DMS 273 (cell line): ENCODE data around the gene ORC3.
A peak's percentile ranks its signal among the peaks of the same experiment; 100 is the strongest.
"Not testable (repeated sequence)": the region's sequence is repeated elsewhere in the genome, so short reads cannot be mapped to it uniquely, and the experiment has no call there.

Source experiments
- DNase-seq: peaks from one replicate; lab custom pipeline; 2025; ENCODE audit not compliant: unreplicated experiment; lab: John Stamatoyannopoulos, UW

ORC3 gene

DNA sequence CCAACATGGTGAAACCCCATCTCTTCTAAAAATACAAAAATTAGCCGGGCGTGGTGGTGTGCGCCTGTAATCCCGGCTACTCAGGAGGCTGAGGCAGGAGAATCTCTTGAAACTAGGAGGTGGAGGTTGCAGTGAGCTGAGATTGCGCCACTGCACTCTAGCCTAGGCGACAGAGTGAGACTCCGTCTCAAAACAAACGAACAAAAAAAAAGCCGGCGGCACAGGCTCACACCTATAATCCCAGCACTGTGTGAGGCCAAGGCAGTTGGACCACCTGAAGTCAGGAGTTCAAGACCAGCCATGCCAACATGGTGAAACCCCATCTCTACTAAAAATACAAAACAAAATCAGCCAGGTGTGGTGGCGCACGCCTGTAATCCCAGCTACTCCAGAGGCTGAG is 106.9 kb downstream of the ORC3 start:
- not testable (repeated sequence) for DNase-seq

DNA sequence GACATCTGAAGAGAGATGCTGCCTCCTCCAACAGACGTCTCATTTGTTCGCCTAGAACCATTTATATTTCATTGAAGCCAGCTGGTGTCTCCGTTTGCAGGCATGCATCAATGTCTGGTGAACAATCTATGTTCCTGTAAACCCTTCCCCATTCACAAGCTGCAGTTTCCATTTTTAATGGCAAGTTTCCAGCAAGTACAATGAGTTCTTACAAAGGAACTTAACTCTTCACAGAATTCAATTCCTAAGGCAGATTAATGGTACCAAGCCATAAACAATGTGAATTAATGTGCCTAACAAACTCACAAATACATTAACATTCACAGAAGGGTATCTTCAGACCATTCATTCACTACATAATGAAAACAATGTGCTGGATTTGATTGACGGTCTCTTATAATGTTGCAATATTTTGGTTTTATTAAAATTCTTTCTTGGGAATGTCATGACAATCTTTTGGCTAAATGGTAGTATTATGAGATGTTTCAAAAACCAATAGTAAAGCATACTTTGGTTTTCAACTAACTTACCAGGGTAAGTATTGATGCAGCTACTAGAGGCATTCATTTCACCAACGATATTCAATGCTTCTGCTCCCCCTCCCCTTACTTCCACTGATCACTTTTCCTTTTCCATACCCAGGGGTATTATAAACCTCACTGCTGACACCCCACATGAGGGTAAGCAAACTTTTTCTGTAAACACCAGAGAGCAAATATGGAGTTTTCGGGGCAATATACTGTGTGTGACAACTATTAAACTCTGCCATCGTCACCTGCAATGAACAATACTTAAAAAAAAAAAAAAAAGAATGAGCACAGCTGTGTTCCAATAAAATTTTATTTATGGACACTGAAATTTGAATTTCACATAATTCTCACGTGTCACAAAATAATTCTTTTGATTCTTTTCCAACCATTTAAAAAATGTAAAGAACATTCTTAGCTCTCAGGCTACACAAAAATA is 107.9 kb downstream of the ORC3 start:
- DNase-seq: peak; percentile 70

DNA sequence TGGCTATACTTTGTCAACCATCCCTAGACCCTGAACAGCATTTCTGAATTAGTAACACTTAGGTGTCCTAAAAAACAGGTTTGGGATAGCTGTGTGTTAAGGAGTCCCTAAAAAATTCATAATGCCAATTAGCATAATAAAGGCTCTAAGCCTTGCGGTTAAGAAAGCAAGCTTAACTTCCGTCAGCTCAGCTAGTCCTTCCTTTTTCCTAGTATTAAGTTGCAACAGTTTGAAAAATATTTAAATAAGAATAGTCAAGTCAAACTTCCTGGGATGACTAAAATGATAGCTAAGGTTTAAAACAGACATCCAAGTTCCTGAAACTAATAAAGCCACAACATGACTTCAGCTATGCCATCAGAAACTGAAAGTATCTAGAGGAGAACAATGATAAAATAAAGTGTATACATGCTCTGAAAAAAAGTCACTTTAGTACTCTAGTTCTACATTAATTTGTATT is 108.6 kb downstream of the ORC3 start:
- no peak for DNase-seq

DNA sequence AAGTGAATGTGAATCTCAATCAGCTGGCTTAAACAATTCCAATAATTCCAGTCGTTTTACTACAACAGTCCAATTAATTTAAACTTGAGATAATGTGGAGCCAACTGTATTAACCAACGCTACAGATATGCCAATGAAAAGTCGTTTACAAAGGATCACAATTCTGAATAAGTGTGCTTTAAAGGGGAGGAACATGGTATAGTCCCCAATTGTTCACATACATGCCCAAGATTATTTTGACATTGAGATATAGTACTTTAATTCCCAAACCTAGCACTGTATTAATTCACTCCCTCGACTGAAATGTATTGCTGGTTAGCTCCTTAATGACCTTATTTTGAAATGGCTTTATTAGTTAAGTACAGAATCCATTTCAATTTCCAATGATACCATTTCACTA is 109.6 kb downstream of the ORC3 start:
- DNase-seq: no peak

DNA sequence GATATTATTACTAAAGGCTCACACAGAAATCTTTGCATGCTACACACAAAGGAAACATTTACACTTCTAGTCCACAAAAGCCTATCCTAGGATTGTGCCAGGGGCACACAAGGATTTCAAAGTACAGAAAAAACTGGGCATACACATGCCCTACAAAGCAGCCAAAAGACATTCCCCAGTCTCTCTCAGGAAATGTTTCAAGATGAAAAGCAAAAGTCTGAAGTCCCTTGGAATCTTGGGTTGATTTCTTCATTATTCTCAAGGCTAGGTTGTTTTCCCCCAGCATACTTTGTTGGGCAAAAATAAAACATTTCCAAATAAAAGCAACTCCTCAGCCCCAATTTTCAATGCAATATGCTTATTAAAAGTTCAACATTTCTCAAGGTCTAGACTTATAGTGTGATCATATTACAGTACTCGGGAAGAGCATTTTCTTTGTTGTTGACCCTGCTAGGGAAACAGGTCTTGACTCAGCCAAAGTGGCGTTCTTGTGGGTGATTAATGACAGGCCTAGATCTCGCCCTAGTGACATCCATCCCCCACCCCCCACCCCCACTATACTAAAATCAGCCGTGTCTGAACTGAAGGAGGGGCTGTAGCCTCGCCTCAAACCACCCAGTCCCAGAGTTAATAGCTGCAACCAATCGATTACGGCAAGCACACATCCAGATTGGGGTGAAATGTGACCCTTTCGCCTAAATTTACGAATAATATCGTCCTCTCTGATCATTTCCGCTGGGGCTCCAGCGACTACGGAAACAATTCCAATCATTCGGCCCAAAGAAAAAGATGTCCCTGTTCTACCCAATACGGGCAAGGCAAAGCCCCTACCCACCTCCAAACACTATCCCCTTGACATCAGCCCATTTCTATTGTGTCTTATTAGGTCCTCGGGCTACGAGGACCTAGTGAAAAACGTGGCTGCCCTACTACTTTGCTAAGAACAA is 110.7 kb downstream of the ORC3 start:
- peak; percentile 69 for DNase-seq

DNA sequence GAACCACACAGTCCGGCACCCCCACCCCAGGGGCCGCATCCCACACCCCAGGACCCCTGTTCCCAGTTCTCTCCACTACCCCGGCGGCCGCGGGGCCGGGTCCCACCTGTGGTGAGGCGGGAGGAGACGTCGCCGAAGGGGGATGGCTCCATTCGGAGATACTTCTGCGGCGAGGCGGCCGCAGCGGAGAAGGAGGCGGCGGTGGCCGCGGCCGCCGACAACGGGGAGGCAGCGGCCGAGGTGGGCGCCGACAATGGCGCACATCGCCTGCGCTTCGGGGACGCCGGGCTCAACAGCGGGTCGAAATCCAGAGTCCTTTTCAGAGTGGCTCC is 111.4 kb downstream of the ORC3 start:
- no peak for DNase-seq

DNA sequence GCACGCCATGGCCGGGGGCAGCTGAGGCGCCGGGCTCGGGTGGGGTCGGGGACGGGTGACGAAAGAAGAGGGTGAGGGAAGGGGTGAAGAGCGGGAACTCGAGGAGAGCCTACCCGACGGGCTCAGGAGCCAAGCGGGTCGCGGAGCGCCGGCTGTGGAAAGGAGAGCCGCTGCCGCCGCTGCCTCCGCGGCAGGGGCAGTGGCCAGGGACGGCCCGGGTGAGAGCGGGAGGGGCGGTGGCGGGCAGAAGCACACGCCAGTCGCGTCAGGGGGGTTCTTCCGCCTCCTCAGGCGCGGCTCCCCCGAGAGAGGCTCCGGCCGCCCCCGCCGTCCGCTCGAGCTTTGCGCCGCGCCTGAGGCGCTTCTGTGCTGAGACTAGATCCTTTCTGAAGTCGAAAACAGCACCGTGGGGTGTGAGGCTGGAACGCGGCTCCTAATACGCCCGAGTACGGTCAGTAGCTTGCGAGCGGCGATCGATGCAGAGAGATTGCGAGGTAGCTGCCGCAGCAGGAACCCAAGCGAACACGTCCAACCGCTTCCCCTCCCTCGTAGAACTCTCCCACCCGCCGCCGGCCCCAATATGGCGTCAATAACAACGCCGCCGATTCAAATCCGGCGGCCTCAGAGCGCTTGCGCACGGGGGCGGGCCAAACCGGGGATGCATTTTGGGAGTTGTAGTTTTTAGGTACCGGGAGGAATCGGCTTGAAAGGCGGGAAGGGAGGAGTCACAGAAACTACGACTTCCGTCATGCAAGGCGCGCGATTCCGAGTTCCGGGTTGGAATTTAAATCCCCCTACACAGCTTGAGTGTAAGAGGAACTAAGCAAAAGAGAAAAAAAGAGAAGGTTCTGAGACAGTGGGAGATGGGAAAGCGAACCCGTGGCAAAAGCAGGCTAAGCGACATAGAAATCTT is 112.0 kb downstream of the ORC3 start, which contains the start of gene AKIRIN2:
Gene AKIRIN2 (minus strand): TSS at position 558 of the 913 bp plus-strand sequence. CDS start 549 bp downstream, at position 9.
- DNase-seq: peak; percentile 99

DNA sequence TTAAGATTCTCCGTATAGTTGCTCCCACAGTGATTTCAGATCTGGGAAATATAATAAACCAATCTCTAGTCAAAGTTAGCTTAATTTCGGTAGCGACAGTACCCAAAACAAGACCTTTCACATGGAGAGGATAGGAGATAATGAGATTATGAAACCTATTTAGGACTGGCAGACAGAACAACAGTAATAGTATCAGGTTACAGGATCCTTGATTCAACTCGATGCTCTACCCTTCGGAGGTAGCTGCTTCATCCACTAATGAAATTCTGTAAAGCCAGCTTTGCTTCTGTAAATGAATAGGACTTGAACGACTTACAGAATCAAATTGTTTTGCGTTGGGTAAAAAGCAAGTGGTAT is 112.6 kb downstream of the ORC3 start:
- peak; percentile 65 for DNase-seq

DNA sequence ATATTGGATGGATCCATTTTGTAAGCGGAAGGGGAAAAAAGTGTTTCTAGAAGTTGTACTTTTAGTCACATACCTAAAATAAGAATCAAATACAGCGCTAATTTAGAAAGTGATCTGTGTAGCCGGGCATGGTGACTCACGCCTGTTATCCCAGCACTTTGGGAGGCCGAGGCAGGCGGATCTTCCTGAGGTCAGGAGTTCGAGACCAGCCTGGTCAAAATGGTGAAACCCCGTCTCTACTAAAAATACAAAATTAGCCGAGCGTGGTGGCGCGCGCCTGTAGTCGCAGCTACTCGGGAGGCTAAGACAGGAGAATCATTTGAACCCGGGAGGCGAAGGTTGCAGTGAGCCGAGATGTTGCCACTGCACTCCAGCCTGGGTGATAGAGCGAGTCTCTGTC is 113.1 kb downstream of the ORC3 start:
- not testable (repeated sequence) for DNase-seq

DNA sequence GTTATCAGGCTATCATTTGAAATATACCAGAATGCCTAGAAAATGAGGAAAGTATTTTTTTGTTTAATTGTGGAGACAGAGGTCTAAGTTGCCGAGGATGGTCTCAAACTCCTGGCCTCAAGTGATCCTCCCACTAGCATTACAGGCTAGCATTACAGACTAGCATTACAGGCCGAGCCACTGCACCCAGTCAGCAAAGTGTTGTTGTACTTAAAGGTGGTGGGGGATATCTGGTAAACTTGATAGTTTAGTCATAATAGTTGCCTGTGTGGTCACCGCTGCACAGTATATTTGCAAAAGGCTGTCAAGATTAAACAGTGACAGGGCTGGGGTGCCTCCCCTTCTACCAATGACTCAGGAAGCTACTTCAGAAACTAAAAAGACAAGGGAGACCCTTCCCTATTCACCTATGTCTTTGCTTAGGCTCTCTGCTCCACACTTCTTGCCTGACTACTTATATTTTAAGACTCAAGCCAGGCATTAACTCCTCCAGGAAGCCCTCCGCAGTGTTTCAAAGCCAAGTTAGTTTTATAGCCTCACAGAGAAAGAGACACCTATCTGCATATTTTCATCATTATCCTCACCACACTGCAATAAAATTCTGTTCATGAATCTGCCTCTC is 115.2 kb downstream of the ORC3 start:
- DNase-seq: no peak

DNA sequence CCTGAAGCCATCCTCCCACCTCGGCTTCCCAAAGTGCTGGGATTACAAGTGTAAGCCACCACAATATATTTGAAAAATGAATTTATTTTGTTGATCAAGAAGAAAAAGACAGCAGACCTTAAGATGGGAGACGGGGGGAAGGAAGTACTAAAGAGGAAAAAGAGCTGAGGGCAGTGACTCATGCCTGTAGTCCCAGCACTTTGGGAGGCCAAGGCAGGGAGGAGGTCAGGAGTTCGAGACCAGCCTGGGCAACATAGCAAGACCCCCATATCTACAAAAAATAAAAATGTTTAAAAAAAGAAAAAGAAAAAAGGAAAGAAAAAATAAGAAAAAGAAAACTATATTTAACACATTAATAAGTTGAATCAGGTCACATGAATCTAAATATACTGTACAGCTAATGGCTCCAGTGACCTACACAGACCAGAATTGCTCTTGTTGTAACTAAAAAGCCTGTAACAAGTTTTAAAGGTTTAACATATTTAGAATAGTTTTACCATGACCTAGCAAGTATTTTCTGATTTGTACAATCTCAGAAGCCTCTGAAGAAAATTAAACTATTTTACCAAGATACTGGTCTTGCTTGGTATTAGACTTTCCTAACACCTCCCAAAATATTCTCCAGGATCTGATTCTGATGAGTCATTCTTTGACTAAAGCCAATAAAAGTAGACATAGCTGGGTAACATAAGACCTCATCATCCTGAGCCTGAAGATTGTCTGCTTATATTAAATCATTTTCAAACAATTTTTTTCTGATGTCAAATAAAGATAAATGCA is 116.4 kb downstream of the ORC3 start:
- DNase-seq: no peak

DNA sequence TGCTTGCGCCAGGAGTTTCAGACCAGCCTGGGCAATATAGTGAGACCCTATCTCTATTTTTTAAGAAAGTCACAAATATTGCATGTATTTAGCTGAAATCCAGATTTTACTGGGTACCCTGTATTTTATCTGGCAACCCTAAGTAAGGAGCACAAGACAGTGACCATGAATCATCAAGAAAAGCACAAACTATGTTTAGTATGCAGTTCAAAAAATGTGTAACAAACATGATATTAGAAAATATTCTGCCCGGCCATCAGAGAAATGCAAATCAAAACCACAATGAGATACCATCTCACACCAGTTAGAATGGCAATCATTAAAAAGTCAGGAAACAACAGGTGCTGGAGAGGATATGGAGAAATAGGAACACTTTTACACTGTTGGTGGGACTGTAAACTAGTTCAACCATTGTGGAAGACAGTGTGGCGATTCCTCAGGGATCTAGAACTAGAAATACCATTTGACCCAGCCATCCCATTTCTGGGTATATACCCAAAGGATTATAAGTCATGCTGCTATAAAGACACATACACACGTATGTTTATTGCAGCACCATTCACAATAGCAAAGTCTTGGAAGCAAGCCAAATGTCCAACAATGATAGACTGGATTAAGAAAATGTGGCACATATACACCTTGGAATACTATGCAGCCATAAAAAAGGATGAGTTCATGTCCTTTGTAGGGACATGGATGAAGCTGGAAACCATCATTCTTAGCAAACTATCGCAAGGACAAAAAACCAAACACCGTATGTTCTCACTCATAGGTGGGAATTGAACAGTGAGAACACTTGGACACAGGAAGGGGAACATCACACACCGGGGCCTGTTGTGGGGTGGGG is 118.9 kb downstream of the ORC3 start:
- not testable (repeated sequence) for DNase-seq

DNA sequence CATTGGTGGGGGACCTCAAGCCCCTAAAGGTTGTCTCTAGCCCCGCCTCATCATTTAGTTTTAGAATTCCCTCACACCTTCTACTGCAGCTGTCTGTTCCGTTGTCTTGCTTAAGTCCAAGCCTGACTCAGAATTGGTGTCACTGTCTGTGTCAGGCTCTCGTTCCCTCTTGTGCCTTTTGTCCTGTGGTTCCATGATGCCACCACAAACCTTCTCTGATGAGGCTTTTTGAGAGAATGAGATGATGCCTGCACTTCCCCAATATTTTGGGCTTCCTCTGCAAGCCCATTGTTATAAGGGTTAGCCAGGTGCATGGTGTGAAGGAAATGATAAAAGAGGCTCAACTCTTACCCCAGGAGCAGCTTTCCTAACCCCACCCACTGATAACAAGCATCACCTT is 120.2 kb downstream of the ORC3 start:
- no peak for DNase-seq

DNA sequence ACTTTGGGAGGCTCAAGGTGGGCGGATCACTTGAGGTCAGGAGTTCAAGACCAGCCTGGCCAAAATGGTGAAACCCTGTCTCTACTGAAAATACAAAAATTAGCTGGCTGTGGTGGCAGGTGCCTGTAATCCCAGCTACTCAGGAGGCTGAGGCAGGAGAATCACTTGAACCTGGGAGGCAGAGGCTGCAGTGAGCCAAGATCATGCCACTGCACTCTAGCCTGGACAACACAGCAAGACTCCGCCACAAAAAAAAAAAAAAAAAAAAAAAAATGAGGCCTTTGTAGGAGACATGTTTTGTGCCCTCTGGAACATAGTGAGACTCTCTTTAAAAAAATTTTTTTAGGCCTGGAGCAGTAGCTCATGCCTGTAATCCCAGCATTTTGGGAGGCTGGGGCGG is 122.8 kb downstream of the ORC3 start:
- DNase-seq: not testable (repeated sequence)

DNA sequence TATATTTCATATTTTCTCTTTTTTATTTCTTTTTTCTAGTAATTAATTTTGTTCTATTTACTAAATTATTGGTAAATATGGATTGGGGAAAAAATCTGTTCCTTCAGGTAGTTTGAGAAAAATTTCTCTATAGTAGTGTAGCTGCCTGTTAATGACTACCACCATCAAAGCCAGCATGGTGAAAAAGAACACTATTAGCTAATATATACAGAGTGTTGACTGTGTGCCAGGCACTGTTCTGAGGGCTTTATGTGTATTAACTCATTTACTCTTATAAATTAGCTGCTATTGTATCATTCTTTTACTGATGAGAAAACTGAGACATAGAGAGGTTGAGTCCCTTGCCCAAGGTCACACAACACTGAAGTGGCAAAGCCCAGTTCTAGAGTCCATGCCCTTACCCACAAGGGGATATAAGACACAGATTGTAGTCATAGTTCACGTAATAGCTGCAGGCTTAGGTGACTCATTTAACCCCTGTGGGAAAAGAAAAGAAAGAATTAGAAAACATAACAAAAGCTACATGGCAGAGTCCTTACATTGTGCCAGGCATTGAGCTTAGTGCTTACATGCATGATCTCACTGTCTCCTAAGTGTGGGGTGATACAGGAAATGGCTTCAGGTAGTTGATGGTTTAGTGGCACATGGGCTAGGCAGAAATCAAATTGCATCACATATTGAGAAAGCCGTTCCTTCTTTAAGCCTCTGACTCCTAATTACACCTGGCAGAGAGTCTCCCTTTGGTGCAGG is 124.3 kb downstream of the ORC3 start:
- no peak for DNase-seq
